Activated T-helper 2 cell treated with anti-CD3 and anti-CD28 coated beads, Interferon-gamma antibody, Interleukin-2, Interleukin-4, amounts not matched to agents 10 μg/mL and 5 μg/mL and 100 μg/mL, durations not matched to agents 14 hours and 24 hours and 36 hours (primary cell): ENCODE data around the gene YPEL4. TPM values are rescaled to one million over a fixed set of nuclear protein-coding genes. Genes with fewer than 3 reads are reported as not detected.
"Not testable (repeated sequence)": the region's sequence is repeated elsewhere in the genome, so short reads cannot be mapped to it uniquely, and the experiment has no call there.

Source experiments
- DNase-seq: peaks from one replicate; pipeline ENCODE4 v3.0.0; 2021; ENCODE audit warnings: low spot score
- H3K27ac Mint-ChIP-seq: one replicate; pipeline ENCODE4 v1.8.0; 2021; ENCODE audit warnings: mixed read lengths
- H3K27me3 Mint-ChIP-seq: one replicate; pipeline ENCODE4 v1.8.0; 2021; ENCODE audit warnings: low read depth, mixed read lengths
- H3K36me3 Mint-ChIP-seq: one replicate; pipeline ENCODE4 v1.8.0; 2021; ENCODE audit warnings: low read depth, mixed read lengths
- H3K4me1 Mint-ChIP-seq: one replicate; pipeline ENCODE4 v1.8.0; 2021; ENCODE audit warnings: low read depth, mixed read lengths
- H3K4me3 Mint-ChIP-seq: one replicate; pipeline ENCODE4 v1.8.0; 2021; ENCODE audit warnings: low read depth, mild to moderate bottlenecking, moderate library complexity, mixed read lengths
- H3K9me3 Mint-ChIP-seq: one replicate; pipeline ENCODE4 v1.8.0; 2021; ENCODE audit warnings: mixed read lengths
- intact Hi-C: fragments of 100-400 bp; cut with micrococcal nuclease; formaldehyde crosslinking; loops from one replicate; pipeline ENCODE4 v1.15.1; 2023
- total RNA-seq: library from RNA; stranded (reverse); gene quantifications from 2 replicates; pipeline ENCODE4 v1.2.3, GENCODE V29; 2022

YPEL4 gene, protein sequence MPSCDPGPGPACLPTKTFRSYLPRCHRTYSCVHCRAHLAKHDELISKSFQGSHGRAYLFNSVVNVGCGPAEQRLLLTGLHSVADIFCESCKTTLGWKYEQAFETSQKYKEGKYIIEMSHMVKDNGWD
- total RNA-seq = 0.37 and 0.64 TPM in 2 replicates

DNA sequence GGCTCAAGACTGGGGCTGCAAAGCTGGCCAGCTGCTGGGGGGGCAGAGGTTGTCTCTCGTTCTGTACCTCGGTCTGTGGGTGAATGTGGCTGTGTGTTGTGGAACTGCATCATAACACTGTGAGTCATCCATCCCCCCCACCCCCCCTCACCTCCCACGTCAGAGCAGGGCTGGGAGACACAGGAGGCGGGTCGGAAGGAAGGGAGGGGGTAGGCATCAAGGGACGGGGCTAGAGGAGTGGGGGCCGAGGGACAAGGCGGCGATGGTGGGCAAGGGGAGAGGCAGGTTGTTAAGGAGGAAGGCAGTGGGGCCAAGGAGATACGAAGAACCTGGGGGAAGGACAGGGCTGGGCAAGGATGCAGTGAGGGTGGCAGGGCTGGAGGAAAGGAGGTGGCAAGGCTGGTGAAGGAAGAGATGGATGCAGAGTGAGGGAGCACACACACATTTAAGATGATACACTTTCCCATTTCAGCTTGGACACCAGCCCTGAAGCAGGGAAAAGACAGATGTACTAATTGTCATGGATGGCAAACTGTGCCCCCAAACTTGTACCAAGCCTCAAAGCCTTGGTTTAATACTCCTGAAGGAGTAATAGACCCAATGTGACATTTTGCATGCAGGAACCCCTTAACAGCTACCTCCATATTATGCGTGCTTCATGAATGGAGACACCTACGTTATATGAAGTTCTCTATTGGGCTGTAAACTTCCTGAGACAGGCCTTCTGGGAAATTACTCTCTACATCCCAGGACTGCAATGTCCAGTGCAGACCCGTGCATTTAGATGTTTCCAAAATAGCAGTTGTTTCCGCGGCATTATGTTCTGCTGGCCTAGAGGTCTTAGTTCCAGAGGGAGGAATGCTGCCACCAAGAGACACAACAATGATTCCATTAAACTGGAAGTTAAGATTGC lies at the start of gene YPEL4:
TSS of gene YPEL4 (minus strand) at position 87 of the 913 bp plus-strand sequence. CDS start 2,805 bp downstream, outside the sequence.
- peak; percentile 54 for DNase-seq
- no peaks in the 10 kb centered on the region for H3K36me3 Mint-ChIP-seq
- peaks cover 32% of the 10 kb centered on the region for H3K27me3 Mint-ChIP-seq
- intact Hi-C loops = loop anchor here (5.0 to 10.0 kb wide), 2 partner anchors 225 to 313 kb away; partner anchors contain the start of genes P2RX3, SLC43A3 and SSRP1
- no peaks in the 10 kb centered on the region for H3K9me3 Mint-ChIP-seq
- H3K4me3 Mint-ChIP-seq = peak within 1 kb of the TSS; percentile 75
- H3K27ac Mint-ChIP-seq = peak within 1 kb of the TSS; percentile 64
- H3K4me1 Mint-ChIP-seq = peaks cover 52% of the 10 kb centered on the region

GRCh38 chr11:57698843-57699365 lies 49.2 kb upstream of the YPEL4 start:
- DNase-seq = no peak
- intact Hi-C loops = no loop called here
- Mint-ChIP-seq H3K4me1 (no peaks in the 10 kb centered on the region), H3K27ac (no peak overlapping the region), H3K9me3 (no peaks in the 10 kb centered on the region), H3K36me3 (peaks cover 61% of the 10 kb centered on the region), H3K4me3 (no peak overlapping the region), H3K27me3 (no peaks in the 10 kb centered on the region)

- peaks cover 60% of the 10 kb centered on the region for H3K36me3 Mint-ChIP-seq
- not testable (repeated sequence) for H3K4me3 Mint-ChIP-seq
Observed at GRCh38 chr11:57690474-57690873, 40.8 kb upstream of the YPEL4 start.

GRCh38 chr11:57681168-57681567 lies 31.5 kb upstream of the YPEL4 start:
- no peak for DNase-seq
- Mint-ChIP-seq H3K4me1 (peaks cover 26% of the 10 kb centered on the region), H3K27ac (peak overlapping the region; percentile 65), H3K36me3 (peaks cover 67% of the 10 kb centered on the region), H3K4me3 (no peak overlapping the region), H3K27me3 (no peaks in the 10 kb centered on the region), H3K9me3 (no peaks in the 10 kb centered on the region)
- intact Hi-C loops = no loop called here

More at GRCh38 chr11:57690474-57690873, 40.8 kb upstream of the YPEL4 start:
- intact Hi-C loops, H3K9me3 Mint-ChIP-seq, DNase-seq, H3K27ac Mint-ChIP-seq, H3K4me1 Mint-ChIP-seq, H3K27me3 Mint-ChIP-seq: not testable (repeated sequence)

DNA sequence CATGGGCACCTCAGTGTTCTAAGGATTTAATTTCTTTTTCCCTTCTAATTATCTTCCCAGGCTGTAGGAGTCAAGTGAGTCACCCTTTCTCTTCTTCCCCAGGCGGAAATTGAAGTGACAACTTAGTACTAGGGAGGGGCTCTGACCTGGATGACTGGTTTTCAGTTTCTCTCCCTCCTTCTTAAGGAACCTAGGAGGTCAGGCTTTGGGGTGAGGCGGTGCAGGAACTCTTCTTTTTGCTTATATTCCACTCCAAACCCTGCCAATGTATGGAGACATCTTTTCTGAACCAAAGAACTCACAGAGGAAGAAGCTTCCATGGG lies 30.8 kb upstream of the YPEL4 start:
- Mint-ChIP-seq H3K27me3 (no peaks in the 10 kb centered on the region), H3K9me3 (no peaks in the 10 kb centered on the region), H3K36me3 (peaks cover 69% of the 10 kb centered on the region), H3K27ac (peak overlapping the region; percentile 65), H3K4me1 (peaks cover 33% of the 10 kb centered on the region), H3K4me3 (no peak overlapping the region)
- no peak for DNase-seq
- intact Hi-C loops = no loop called here

GRCh38 chr11:57679396-57679795 lies 29.7 kb upstream of the YPEL4 start:
- H3K27ac Mint-ChIP-seq = no peak overlapping the region
- intact Hi-C loops = no loop called here
- no peak overlapping the region for H3K4me3 Mint-ChIP-seq
- H3K9me3 Mint-ChIP-seq = no peaks in the 10 kb centered on the region
- DNase-seq = no peak
- no peaks in the 10 kb centered on the region for H3K27me3 Mint-ChIP-seq
- peaks cover 73% of the 10 kb centered on the region for H3K36me3 Mint-ChIP-seq
- H3K4me1 Mint-ChIP-seq = peaks cover 39% of the 10 kb centered on the region

DNA sequence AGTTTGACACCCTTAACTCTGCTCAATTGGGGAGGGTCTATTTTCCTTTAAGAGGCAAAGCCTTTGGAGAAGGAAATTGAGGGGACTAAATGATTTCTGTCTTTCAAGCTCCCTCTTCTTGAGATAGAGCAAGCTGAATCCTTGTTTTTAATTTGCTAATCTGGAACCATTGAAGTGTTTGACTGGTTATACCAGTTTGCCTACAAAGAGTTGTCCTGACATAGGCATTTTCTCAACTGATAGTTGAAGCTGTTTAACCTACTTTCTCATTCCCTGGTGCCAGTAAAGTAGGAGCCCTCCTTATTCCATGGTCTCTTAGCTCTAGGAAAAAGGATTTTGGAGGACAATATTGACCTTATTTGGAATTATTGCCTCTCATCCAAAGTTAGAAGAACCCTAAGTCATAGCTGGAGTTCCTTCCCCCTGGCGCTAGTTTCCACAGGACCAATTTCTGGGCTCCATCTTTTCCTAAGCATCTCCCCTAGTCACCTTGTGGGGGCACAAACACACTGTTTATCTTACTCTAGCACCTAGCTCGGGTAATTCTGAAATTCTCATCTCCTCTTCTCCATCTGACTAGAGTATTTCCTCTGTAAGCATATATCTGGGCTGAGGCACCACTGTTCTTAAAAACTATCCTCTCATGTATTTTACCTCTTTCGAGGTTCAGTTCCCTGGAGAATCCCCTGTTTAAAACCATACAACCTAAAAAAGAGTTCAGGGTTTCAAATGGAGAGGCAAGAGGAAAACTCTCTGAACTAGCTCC lies 25.6 kb upstream of the YPEL4 start:
- intact Hi-C loops = no loop called here
- peaks cover 75% of the 10 kb centered on the region for H3K36me3 Mint-ChIP-seq
- no peak for DNase-seq
- peaks cover 43% of the 10 kb centered on the region for H3K4me1 Mint-ChIP-seq
- H3K27me3 Mint-ChIP-seq = no peaks in the 10 kb centered on the region
- H3K4me3 Mint-ChIP-seq = no peak overlapping the region
- no peaks in the 10 kb centered on the region for H3K9me3 Mint-ChIP-seq
- peak overlapping the region; percentile 3 for H3K27ac Mint-ChIP-seq

GRCh38 chr11:57674251-57674650 lies 24.5 kb upstream of the YPEL4 start:
- no peak for DNase-seq
- no peak overlapping the region for H3K4me3 Mint-ChIP-seq
- peaks cover 44% of the 10 kb centered on the region for H3K4me1 Mint-ChIP-seq
- no peaks in the 10 kb centered on the region for H3K27me3 Mint-ChIP-seq
- intact Hi-C loops = no loop called here
- no peaks in the 10 kb centered on the region for H3K9me3 Mint-ChIP-seq
- peaks cover 74% of the 10 kb centered on the region for H3K36me3 Mint-ChIP-seq
- no peak overlapping the region for H3K27ac Mint-ChIP-seq

- Mint-ChIP-seq H3K4me1 (peaks cover 33% of the 10 kb centered on the region), H3K36me3 (peaks cover 35% of the 10 kb centered on the region)
Observed at GRCh38 chr11:57668434-57668782, 18.7 kb upstream of the YPEL4 start.

DNA sequence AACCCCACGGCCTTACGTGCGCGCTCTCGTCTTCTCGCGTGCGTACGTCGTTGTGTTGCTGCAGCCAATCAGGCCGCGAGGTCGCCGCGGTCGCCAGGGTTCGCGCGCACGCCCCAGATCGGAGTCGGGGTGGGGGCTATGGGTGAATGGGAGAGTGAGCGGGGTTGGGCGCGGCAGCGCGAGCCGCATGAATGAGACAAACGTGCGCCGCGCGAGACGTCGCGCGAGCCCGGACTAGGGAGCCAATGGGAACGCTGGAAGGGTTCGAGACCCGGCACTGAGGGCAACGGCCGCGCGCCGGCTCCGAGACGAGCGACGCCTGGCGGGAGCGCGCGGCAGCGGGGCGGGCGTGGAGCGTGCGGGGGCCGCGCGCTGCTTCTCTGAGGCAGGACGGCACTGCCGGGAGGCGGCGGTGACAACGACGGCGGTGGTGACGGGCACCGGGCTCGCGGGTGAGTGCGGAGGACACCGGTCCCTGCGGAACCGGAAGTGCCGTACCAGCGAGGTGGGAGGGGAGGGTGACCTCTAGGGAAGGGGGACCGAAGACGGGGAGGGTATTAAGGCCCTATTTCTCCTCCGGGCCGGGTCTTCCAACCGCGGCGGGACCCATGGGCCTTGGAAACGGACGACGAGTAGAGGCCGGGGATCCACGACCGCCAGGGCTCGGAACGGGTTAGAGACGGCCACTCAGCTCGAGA lies 18.2 kb upstream of the YPEL4 start, which contains the start of gene ZDHHC5:
TSS of gene ZDHHC5 (plus strand) at position 379 of the 698 bp plus-strand sequence. CDS start 4,977 bp downstream, outside the sequence.
- peaks cover 29% of the 10 kb centered on the region for H3K4me1 Mint-ChIP-seq

More at GRCh38 chr11:57668434-57668782, 18.7 kb upstream of the YPEL4 start:
- no peak for DNase-seq
- Mint-ChIP-seq H3K9me3 (no peaks in the 10 kb centered on the region), H3K27ac (peak overlapping the region; percentile 99), H3K4me3 (peak overlapping the region; percentile 99), H3K27me3 (no peaks in the 10 kb centered on the region)
- intact Hi-C loops = loop anchor here (1.0 to 10.0 kb wide), 4 partner anchors 124 to 1476 kb away; partner anchors contain the start of genes FAM111A and SLC43A3

GRCh38 chr11:57667117-57667735 lies 17.5 kb upstream of the YPEL4 start:
- H3K27me3 Mint-ChIP-seq = no peaks in the 10 kb centered on the region

More for the DNA sequence above, 18.2 kb upstream of the YPEL4 start, which contains the start of gene ZDHHC5:
- intact Hi-C loops = loop anchor here (1.0 to 10.0 kb wide), 11 partner anchors 11 to 1477 kb away; partner anchors contain the start of genes CLP1, FAM111A, MED19 and SELENOH
- H3K9me3 Mint-ChIP-seq = no peaks in the 10 kb centered on the region
- DNase-seq = peak; percentile 100
- H3K27ac Mint-ChIP-seq = peak within 1 kb of the TSS; percentile 99
- peak within 1 kb of the TSS; percentile 99 for H3K4me3 Mint-ChIP-seq
- peaks cover 29% of the 10 kb centered on the region for H3K36me3 Mint-ChIP-seq
- H3K27me3 Mint-ChIP-seq = no peaks in the 10 kb centered on the region

More at GRCh38 chr11:57667117-57667735, 17.5 kb upstream of the YPEL4 start:
- Mint-ChIP-seq H3K27ac (peak overlapping the region; percentile 99), H3K9me3 (no peaks in the 10 kb centered on the region), H3K36me3 (peaks cover 30% of the 10 kb centered on the region), H3K4me1 (peaks cover 29% of the 10 kb centered on the region), H3K4me3 (peak overlapping the region; percentile 99)
- intact Hi-C loops = loop anchor here (1.0 to 10.0 kb wide), 10 partner anchors 10 to 1478 kb away; partner anchors contain the start of genes CLP1, FAM111A, MED19 and SELENOH
- peak; percentile 90 for DNase-seq
